SU-DHL-6 (cell line): Measurements from ENCODE around the gene CENPO.

ENCODE experiments used
- H2AFZ ChIP-seq: fragments of 200-600 bp; sonication (generic); 2 replicates; pipeline ENCODE4 v1.6.1; 2014; ENCODE audit warnings: low read depth, mild to moderate bottlenecking, moderate library complexity, mixed read lengths, antibody characterized with exemption, low read length; ENCODE audit not compliant: severe bottlenecking
- H3F3A ChIP-seq: fragments of 200-600 bp; shearing (Covaris generic); 2 replicates; pipeline ENCODE4 v1.6.0; 2016; ENCODE audit warnings: antibody characterized with exemption, mild to moderate bottlenecking; ENCODE audit not compliant: insufficient read depth
- H3K27ac ChIP-seq: fragments of 200-600 bp; sonication (generic); 2 replicates; pipeline ENCODE4 v1.5.1; 2016; ENCODE audit warnings: low read depth, mild to moderate bottlenecking, low read length, moderate library complexity, mixed read lengths
- H3K27me3 ChIP-seq: fragments of 200-600 bp; sonication (generic), shearing (Covaris generic); 2 replicates; pipeline ENCODE4 v1.6.0; 2014; ENCODE audit warnings: mild to moderate bottlenecking, low read length
- H3K36me3 ChIP-seq: fragments of 200-600 bp; sonication (generic); 2 replicates; pipeline ENCODE4 v1.6.1; 2014; ENCODE audit warnings: mild to moderate bottlenecking, low read length, mixed read lengths
- H3K4me2 ChIP-seq: fragments of 300-600, 200-600 bp; shearing (Covaris generic), sonication (generic); 2 replicates; pipeline ENCODE4 v1.6.0; 2014; ENCODE audit warnings: low read length, low read depth, mild to moderate bottlenecking; ENCODE audit not compliant: poor library complexity, severe bottlenecking
- H3K4me3 ChIP-seq: fragments of 200-600 bp; sonication (generic); 2 replicates; pipeline ENCODE4 v1.5.1; 2014; ENCODE audit warnings: antibody characterized with exemption, low read length, mild to moderate bottlenecking, mixed read lengths; ENCODE audit not compliant: insufficient read depth, poor library complexity, severe bottlenecking
- H3K79me2 ChIP-seq: fragments of 200-600 bp; sonication (generic); 2 replicates; pipeline ENCODE4 v1.6.1; 2014; ENCODE audit warnings: mild to moderate bottlenecking, low read length, moderate library complexity; ENCODE audit not compliant: insufficient read depth
- H3K9ac ChIP-seq: fragments of 200-600 bp; sonication (generic); 2 replicates; pipeline ENCODE4 v1.7.0; 2014; ENCODE audit warnings: mild to moderate bottlenecking, low read length
- H3K9me2 ChIP-seq: fragments of 200-600 bp; sonication (generic); replicated peaks from 2 replicates; pipeline ENCODE4 v1.6.1; 2014; ENCODE audit warnings: low read length; ENCODE audit not compliant: insufficient read depth
- H3K9me3 ChIP-seq: fragments of 200-600 bp; sonication (generic); 2 replicates; pipeline ENCODE4 v1.6.1; 2014; ENCODE audit warnings: low read length, mixed read lengths; ENCODE audit not compliant: insufficient read depth
- H4K20me1 ChIP-seq: fragments of 200-600 bp; sonication (generic); 2 replicates; pipeline ENCODE4 v1.6.1; 2014; ENCODE audit warnings: low read depth, mild to moderate bottlenecking, antibody characterized with exemption, low read length, moderate library complexity, mixed read lengths
- CTCF ChIP-seq: fragments of 200-600 bp; sonication (generic); IDR thresholded peaks from one replicate; pipeline ENCODE4 v1.5.1; 2017; ENCODE audit warnings: antibody characterized with exemption, mild to moderate bottlenecking, low read length, moderate library complexity; ENCODE audit not compliant: insufficient read depth, poor library complexity, severe bottlenecking
- EZH2phosphoT487 ChIP-seq: fragments of 200-600 bp; sonication (generic), shearing (Covaris generic); conservative IDR thresholded peaks from 2 replicates; pipeline ENCODE4 v1.6.1; 2018; ENCODE audit warnings: mild to moderate bottlenecking, antibody characterized with exemption, low read length, moderate library complexity, mixed read lengths

The CENPO gene

GRCh38 chr2:24853046-24853445 is 59.8 kb downstream of the CENPO start:
- TF ChIP-seq CTCF (no peak), EZH2phosphoT487 (no peak)
- no peak overlapping the region for H3K4me2 ChIP-seq
- H4K20me1 ChIP-seq, result no peaks in the 10 kb centered on the region
- no peaks in the 10 kb centered on the region for H3K79me2 ChIP-seq
- no peaks in the 10 kb centered on the region for H3K27me3 ChIP-seq
- no peaks in the 10 kb centered on the region for H3F3A ChIP-seq
- H3K9ac ChIP-seq, result no peak overlapping the region
- H3K4me3 ChIP-seq, result no peak overlapping the region
- no peaks in the 10 kb centered on the region for H3K36me3 ChIP-seq
- no peaks in the 10 kb centered on the region for H3K9me3 ChIP-seq
- no peak overlapping the region for H3K27ac ChIP-seq
- no peaks in the 10 kb centered on the region for H3K9me2 ChIP-seq
- H2AFZ ChIP-seq, result no peak overlapping the region

GRCh38 chr2:24853996-24854395 is 60.8 kb downstream of the CENPO start:
- Histone ChIP-seq H3K9me3 (no peaks in the 10 kb centered on the region), H4K20me1 (no peaks in the 10 kb centered on the region), H3K79me2 (no peaks in the 10 kb centered on the region), H2AFZ (no peak overlapping the region), H3F3A (no peaks in the 10 kb centered on the region), H3K9ac (no peak overlapping the region), H3K4me2 (no peak overlapping the region), H3K4me3 (no peak overlapping the region), H3K27me3 (no peaks in the 10 kb centered on the region), H3K9me2 (no peaks in the 10 kb centered on the region), H3K27ac (no peak overlapping the region), H3K36me3 (no peaks in the 10 kb centered on the region)
- TF ChIP-seq CTCF, result no peak
- TF ChIP-seq EZH2phosphoT487, result no peak

- H3K4me3 ChIP-seq, result no peak overlapping the region
- no peak overlapping the region for H3K9ac ChIP-seq
- no peaks in the 10 kb centered on the region for H3K9me2 ChIP-seq
- no peaks in the 10 kb centered on the region for H4K20me1 ChIP-seq
- H3K36me3 ChIP-seq, result no peaks in the 10 kb centered on the region
- no peak overlapping the region for H3K4me2 ChIP-seq
- no peak overlapping the region for H3K27ac ChIP-seq
- no peak overlapping the region for H2AFZ ChIP-seq
- no peaks in the 10 kb centered on the region for H3K9me3 ChIP-seq
- no peaks in the 10 kb centered on the region for H3F3A ChIP-seq
- no peaks in the 10 kb centered on the region for H3K27me3 ChIP-seq
- H3K79me2 ChIP-seq, result no peaks in the 10 kb centered on the region
- no peak for TF ChIP-seq CTCF
- no peak for TF ChIP-seq EZH2phosphoT487
These were observed 61.9 kb downstream of the CENPO start for GRCh38 chr2:24855022-24855622.
